Mucosa of gallbladder (tissue), 1 donor: Measurements from ENCODE around the gene GRIK2. TPM values are rescaled to one million over a fixed set of nuclear protein-coding genes. Genes with fewer than 3 reads are reported as not detected.

Experiments
- DNase-seq: peaks from one replicate; pipeline ENCODE4 v3.0.0-alpha.2; 2020; ENCODE audit warnings: low spot score
- total RNA-seq: library from RNA; stranded (reverse); gene quantifications from one replicate; pipeline ENCODE4 v1.2.1, GENCODE V29; 2021
- donor health status: DM: no; HTN: no; CAD: no.

GRIK2 gene
- total RNA-seq, 1 donor from 2014 or later, result 1.2 TPM

GRCh38 chr6:101716810-101717209 lies 323.3 kb downstream of the GRIK2 start:
- DNase-seq, result no peak

GRCh38 chr6:101719521-101719920 lies 326.0 kb downstream of the GRIK2 start:
- DNase-seq, result no peak

DNA sequence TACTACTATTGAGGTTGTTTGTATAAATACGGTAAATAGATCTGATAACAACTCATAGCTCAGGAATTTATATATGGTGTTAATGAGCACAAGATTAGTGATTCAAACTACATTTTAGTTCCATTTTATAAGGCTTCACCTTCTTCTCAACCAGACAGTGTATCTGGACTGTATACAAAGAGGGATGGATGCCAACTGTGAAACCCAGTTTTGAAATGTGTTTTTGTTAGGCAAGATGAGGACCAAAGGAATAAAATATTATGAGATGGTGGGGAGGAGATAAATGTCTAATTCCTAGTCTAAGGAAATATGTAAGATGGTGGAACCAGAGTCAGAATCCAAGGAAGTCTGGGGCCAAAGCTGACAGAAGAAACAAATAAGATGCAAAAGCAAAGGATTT lies 329.0 kb downstream of the GRIK2 start:
- DNase-seq, result no peak

DNA sequence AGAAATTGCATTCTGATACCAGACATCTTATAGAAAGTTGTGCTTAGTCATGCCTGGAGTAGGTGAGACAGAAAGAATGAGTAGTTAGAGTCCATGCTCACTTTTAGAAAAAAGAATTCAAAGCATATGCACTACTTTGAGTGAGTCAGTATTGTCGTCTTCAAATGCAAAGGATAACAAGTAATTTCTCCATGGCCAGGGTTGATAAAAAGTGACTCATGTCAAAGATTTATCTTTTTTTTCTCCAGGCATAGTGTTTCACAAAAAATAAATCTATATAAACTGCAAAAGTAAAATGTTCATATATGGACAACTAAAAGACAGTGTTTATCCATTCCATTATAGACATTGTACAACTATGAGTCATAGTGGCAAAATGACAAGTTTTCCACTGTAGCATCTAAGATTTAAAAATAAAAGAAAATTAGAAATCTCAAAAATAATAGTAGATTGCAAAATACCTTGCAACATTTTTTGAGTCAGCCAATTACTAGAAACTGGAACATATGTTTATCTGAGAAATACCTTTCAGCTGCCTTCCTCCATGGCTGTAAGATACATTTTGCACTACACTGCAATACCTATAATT lies 329.6 kb downstream of the GRIK2 start:
- DNase-seq, result no peak

DNA sequence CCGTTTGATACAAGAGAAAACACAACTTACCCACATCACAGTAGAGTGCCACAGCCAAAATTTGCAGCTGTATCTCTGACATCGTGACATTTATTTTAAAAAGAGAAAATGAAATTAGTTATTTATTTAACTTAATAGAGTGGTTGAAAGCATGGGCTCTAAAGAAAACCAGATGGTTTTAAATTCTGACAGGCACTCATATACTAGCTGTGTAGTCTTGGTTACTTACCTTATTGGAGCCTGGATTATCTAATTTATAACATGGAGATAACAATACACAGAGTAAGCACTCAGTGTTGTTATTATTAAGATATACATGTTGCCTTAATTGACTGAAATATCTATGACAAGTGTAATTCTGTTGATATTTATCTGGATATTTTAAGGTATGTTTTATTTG lies 334.9 kb downstream of the GRIK2 start:
- no peak for DNase-seq

- DNase-seq, result no peak
These were observed 335.4 kb downstream of the GRIK2 start for GRCh38 chr6:101728956-101729355.

DNA sequence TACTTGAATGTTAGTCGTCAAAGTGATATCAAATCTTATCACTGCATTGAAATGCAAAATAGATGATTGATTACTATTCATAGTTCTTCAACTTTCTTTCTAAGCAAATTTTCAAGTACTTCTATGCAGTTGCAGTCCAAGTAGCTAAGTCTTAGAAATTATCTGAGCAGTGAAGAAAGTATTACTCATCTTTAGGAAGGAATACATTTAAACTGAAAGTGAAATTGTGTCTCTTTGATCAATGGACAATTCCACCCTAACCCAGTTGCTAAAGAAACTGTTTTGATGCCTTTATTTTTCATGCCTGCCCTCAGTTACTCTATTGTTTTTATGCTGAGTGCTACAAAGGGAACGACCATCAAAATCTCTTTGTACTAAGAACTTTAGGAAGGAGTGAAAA lies 337.4 kb downstream of the GRIK2 start:
- no peak for DNase-seq

DNA sequence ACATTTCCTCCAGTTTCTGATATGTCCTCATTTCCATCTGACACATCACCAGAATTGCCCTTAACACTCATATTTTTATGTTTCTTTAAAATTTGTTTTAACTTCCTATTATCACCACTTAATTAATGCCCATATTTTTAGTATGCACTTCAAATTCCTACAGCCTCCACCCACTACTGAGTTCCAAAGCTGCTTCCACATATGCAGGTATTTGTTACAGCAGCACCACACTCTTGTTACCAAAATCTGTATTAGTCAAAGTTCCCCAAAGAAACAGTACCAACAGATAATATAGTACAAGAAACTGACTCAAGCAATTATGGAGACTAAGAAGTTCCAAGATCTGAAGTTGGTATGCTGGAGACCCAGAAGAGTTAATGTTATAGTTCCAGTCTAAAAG lies 340.4 kb downstream of the GRIK2 start:
- DNase-seq, result no peak

GRCh38 chr6:101738481-101738880 lies 345.0 kb downstream of the GRIK2 start:
- no peak for DNase-seq

- no peak for DNase-seq
These were observed 347.1 kb downstream of the GRIK2 start for GRCh38 chr6:101740631-101741030.

GRCh38 chr6:101741474-101742171 lies 348.1 kb downstream of the GRIK2 start:
- peak; percentile 11 for DNase-seq

- no peak for DNase-seq
These were observed 353.7 kb downstream of the GRIK2 start for GRCh38 chr6:101747160-101747559.

DNA sequence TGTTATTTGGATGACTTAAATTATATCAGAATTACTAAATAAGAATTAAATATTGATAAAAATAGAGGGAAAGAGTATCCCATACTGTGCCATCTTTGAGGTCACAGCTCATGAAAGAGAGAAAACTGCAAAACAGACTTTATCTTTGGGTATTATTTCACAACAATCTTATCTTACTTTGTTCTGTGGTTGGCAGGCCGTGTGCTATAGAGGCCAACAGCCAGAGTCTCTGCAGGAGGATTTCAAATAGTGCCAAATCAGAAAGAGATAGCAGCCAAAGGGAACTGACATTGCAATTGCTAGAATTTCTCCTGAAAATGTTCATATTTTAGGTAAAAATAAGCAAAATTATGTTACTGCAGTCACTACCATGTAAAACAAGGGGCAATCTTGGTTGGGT lies 354.2 kb downstream of the GRIK2 start:
- DNase-seq, result no peak

DNA sequence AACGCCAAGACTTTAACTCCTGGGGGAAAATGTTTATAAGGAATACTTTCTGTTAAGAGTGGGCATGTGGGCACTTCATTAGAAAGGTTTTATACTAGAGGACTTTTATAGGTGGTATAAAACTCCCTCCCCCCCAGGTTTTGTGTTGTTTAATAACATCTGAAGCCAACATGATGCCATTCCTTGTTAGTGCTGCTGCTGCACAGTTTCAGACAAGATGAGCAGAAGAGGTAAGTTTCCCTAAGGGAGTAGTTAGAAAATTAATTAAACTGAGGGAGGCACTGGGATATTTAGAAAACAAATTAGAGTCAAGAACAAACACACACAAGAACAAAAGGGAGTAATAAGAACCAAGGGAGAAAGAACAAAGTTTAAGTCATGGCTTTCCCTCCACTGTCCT lies 362.4 kb downstream of the GRIK2 start:
- DNase-seq, result no peak

DNA sequence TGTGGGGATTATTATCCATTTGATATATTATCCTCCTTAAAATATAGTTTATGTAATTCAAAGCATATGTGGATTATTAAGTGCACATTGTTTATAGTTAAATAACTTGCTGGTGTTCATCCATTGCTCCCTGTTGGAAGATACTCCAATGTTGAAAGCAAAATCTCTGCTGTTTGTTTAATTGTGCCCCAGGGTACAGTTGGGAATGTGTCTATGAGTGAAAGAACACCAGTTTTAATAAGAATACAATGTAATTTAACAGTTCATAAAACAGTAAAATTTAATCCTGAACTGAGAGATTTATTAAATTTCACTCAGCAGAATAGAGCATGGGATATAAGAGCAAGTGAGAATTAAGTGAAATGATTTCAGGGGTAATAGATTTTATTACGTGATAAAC lies 364.9 kb downstream of the GRIK2 start:
- no peak for DNase-seq

DNA sequence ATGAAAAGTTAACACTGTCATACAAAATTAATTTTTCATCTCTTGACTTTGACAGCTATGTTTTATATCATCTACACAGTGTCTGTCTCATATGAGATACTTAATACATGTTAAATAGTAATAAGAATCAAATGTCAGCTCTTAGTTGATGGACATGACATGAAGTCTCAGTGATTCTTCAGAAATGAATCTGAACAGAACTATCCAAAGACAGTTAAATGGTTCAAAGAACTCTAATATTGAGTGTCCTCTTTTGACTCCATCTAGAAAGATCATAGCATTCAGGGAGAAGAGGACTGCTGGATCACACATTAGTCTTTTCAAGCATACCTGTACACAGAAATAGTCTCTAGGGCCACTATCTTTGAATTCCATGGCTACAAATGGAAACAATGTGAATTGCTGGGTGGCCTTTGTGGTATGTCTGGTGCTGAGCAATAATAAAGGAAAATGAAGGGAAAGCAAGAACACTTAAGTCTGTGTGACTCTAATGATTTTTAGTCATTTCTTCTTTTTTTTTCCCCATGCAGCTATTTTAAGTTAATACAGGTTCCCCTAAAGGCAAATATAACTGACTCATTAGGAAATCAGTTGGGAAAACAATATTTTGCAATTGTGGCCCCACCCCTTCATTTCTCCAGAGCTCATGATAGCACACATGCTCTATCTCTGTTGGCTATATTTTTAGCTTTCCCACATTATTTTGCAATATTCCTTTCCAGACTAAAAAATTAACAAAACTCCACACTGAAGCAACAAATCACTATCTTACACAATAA lies 367.5 kb downstream of the GRIK2 start:
- no peak for DNase-seq

- no peak for DNase-seq
These were observed 369.3 kb downstream of the GRIK2 start for GRCh38 chr6:101762851-101763250.

- no peak for DNase-seq
These were observed 371.8 kb downstream of the GRIK2 start for GRCh38 chr6:101765281-101765680.

GRCh38 chr6:101770116-101770515 lies 376.6 kb downstream of the GRIK2 start:
- no peak for DNase-seq

- DNase-seq, result no peak
These were observed 383.4 kb downstream of the GRIK2 start for GRCh38 chr6:101776919-101777350.

DNA sequence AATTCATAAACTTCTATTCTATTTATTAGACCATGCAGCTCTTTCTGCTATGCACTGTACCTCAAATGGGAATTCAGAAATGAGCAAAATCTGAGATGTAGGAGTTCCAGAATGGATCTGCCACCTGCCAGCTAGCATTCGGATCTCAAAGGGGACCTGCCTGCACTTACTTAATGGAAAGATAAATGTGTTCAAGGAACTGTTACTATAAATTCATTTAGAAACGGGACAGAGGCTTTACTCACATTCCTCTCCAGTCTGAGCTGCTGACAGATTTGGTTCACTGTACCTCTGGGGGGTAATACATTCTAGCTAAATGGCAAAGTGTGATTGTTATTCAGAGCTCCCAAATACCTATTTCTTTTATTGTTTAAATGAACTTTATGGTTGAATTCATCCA lies 384.1 kb downstream of the GRIK2 start:
- DNase-seq, result no peak

DNA sequence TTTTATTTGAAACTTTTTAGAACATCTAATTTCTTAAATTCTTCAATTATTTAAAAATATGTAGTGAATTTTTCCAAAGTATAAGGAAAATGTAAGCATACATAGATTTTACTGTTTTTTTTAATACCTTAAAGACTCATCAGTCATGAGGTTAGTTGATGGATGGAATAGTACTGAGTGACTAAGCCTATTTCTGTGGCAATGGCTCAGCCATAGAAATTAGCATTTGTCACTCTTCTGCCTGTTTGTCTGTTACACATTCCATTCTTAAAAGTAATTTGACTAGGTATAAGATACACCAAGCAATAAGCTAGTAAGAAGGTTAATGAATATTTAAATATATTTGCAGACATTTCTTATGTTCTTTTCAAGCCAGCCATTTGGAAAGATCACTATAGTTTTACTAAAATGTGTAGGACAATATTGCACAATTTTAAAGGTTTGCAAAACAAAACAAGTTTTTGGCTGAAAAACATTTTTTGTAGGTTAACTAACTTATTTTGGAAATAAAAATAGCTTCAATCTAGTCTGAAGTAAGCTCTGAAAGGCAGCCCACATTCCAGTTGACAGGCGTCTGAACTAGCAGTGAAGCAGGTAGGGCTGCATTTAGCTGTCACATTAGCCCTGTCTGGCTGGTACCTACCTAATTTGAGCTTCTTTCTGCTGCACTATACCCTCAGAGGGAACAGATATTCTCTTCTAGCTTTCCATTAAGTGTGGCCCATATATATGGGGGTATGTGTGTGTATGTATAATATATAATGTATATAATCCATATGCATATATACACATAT lies 385.7 kb downstream of the GRIK2 start:
- DNase-seq, result no peak
